H1 (cell line): Measurements from ENCODE around the gene ZBTB20. TPM values are rescaled to one million over a fixed set of nuclear protein-coding genes. Genes with fewer than 3 reads are reported as not detected.

Source experiments
- CTCF ChIA-PET: fragments of 300-600 bp; sonication (Branson Sonifier 250); formaldehyde crosslinking; loops from one replicate; lab custom pipeline; 2021; ENCODE audit not compliant: partially characterized antibody; lab: Charles Lee
- POLR2A ChIA-PET: fragments of 300-600 bp; sonication (Branson Sonifier 250); formaldehyde crosslinking; loops from one replicate; lab custom pipeline; 2021; ENCODE audit warnings: inconsistent platforms; ENCODE audit not compliant: partially characterized antibody; lab: Charles Lee
- DNase-seq, 2 experiments: peaks; one replicate each; pipeline versions ENCODE4 v3.0.0 to v3.0.0-alpha.2; 2010 to 2022; ENCODE audit warnings: low spot score in 2 of 2, low read depth in 1 of 2, mixed read lengths in 1 of 2
- FAIRE-seq: peaks from 2 replicates; lab custom pipeline; 2011; peaks lifted over from hg19 to GRCh38; lab: Jason Lieb, UNC
- H2AFZ ChIP-seq: 2 replicates; pipeline ENCODE4 v1.8.1; 2012; ENCODE audit warnings: low read length, inconsistent platforms
- H2AK5ac ChIP-seq: 2 replicates; pipeline ENCODE4 v1.6.1; 2013; ENCODE audit warnings: low read depth, low read length
- H2BK120ac ChIP-seq: replicated peaks from 2 replicates; pipeline ENCODE3; 2013; ENCODE audit warnings: low read depth, low read length, inconsistent platforms
- H2BK12ac ChIP-seq: 2 replicates; pipeline ENCODE4 v1.6.1; 2013; ENCODE audit warnings: low read depth, low read length
- H2BK15ac ChIP-seq: 2 replicates; pipeline ENCODE4 v1.6.1; 2013; ENCODE audit warnings: low read length
- H2BK20ac ChIP-seq: 2 replicates; pipeline ENCODE4 v1.6.1; 2013; ENCODE audit warnings: low read length
- H2BK5ac ChIP-seq: 2 replicates; pipeline ENCODE4 v1.6.1; 2013; ENCODE audit warnings: low read depth, low read length
- H3K14ac ChIP-seq: 2 replicates; pipeline ENCODE4 v1.6.1; 2013; ENCODE audit warnings: inconsistent platforms; ENCODE audit not compliant: insufficient read length
- H3K18ac ChIP-seq: 2 replicates; pipeline ENCODE4 v1.6.1; 2013; ENCODE audit warnings: low read length; ENCODE audit errors: extremely low read depth
- H3K23ac ChIP-seq: 2 replicates; pipeline ENCODE4 v1.6.1; 2013; ENCODE audit warnings: inconsistent platforms; ENCODE audit not compliant: insufficient read length
- H3K23me2 ChIP-seq: 2 replicates; pipeline ENCODE4 v1.6.1; 2013; ENCODE audit warnings: low read depth, low read length
- H3K27ac ChIP-seq: 2 replicates; pipeline ENCODE4 v1.6.1; 2011; ENCODE audit warnings: low read depth, low read length, inconsistent platforms
- H3K27me3 ChIP-seq, 4 experiments: replicated peaks in 1 of 4; 1 replicate in 1 of 4; 2 replicates in 3 of 4; pipeline versions ENCODE4 v1.6.1 to v1.8.1; 2011 to 2013; ENCODE audit warnings: low read length in 3 of 4, mild to moderate bottlenecking in 3 of 4, inconsistent platforms in 2 of 4, mixed read lengths in 2 of 4, moderate library complexity in 1 of 4; ENCODE audit not compliant: control insufficient read depth in 3 of 4, insufficient read depth in 3 of 4; ENCODE audit errors: extremely low read depth in 1 of 4
- H3K36me3 ChIP-seq, 4 experiments: 2 replicates each; pipeline versions ENCODE4 v1.6.1 to v1.8.1; 2011 to 2013; ENCODE audit warnings: mild to moderate bottlenecking in 4 of 4, low read length in 3 of 4, moderate library complexity in 2 of 4, control low read depth in 1 of 4, inconsistent platforms in 1 of 4; ENCODE audit not compliant: insufficient read depth in 4 of 4, control insufficient read depth in 2 of 4
- H3K4ac ChIP-seq: replicated peaks from 2 replicates; pipeline ENCODE3; 2013; ENCODE audit warnings: low read length, low read depth, mixed read lengths, inconsistent platforms; ENCODE audit not compliant: insufficient read length
- H3K4me1 ChIP-seq, 4 experiments: replicated peaks in 1 of 4; 1 replicate in 1 of 4; 2 replicates in 3 of 4; pipeline versions ENCODE4 v1.6.1 to v1.8.1; 2011 to 2013; ENCODE audit warnings: low read length in 3 of 4, inconsistent platforms in 2 of 4, mixed read lengths in 1 of 4; ENCODE audit not compliant: insufficient read depth in 4 of 4, control insufficient read depth in 3 of 4
- H3K4me2 ChIP-seq, 2 experiments: 2 replicates each; pipeline versions ENCODE4 v1.6.1 to v1.8.1; 2011 to 2013; ENCODE audit warnings: low read depth in 2 of 2, low read length in 2 of 2, control low read depth in 1 of 2, inconsistent platforms in 1 of 2, mild to moderate bottlenecking in 1 of 2; ENCODE audit not compliant: insufficient read depth in 1 of 2
- H3K4me3 ChIP-seq, 4 experiments: fragments of 200-600, 300-600 bp in 1 of 4; sonication (generic), shearing (Covaris generic), sonication (Bioruptor Twin) in 1 of 4; 2 replicates each; pipeline versions ENCODE4 v1.5.1 to v1.8.1; 2011 to 2016; ENCODE audit warnings: low read length in 4 of 4, low read depth in 3 of 4, control low read depth in 2 of 4, inconsistent platforms in 2 of 4, mild to moderate bottlenecking in 2 of 4, mixed read lengths in 1 of 4, moderate library complexity in 1 of 4; ENCODE audit not compliant: insufficient read depth in 2 of 4; ENCODE audit errors: extremely low read depth in 1 of 4
- H3K56ac ChIP-seq: replicated peaks from 2 replicates; pipeline ENCODE3; 2013; ENCODE audit warnings: low read depth, mild to moderate bottlenecking, mixed read lengths, low read length, inconsistent platforms; ENCODE audit not compliant: insufficient read length
- H3K79me1 ChIP-seq: 2 replicates; pipeline ENCODE4 v1.6.1; 2013; ENCODE audit warnings: low read depth, low read length, control low read depth
- H3K79me2 ChIP-seq, 2 experiments: 2 replicates each; pipeline versions ENCODE4 v1.6.1 to v1.8.1; 2012 to 2013; ENCODE audit warnings: low read length in 2 of 2, mild to moderate bottlenecking in 2 of 2, inconsistent platforms in 1 of 2; ENCODE audit not compliant: insufficient read depth in 2 of 2, control insufficient read depth in 1 of 2
- H3K9ac ChIP-seq, 4 experiments: replicated peaks in 1 of 4; 1 replicate in 1 of 4; 2 replicates in 3 of 4; pipeline versions ENCODE4 v1.6.1 to v1.8.1; 2011 to 2013; ENCODE audit warnings: low read depth in 3 of 4, low read length in 3 of 4, control low read depth in 2 of 4, mild to moderate bottlenecking in 2 of 4, moderate library complexity in 2 of 4, inconsistent platforms in 1 of 4; ENCODE audit errors: extremely low read depth in 1 of 4
- H3K9me3 ChIP-seq, 2 experiments: 2 replicates each; pipeline versions ENCODE4 v1.6.1 to v1.8.1; 2012 to 2013; ENCODE audit warnings: mild to moderate bottlenecking in 2 of 2, moderate library complexity in 2 of 2, control low read depth in 1 of 2, inconsistent platforms in 1 of 2, low read depth in 1 of 2, low read length in 1 of 2, mixed read lengths in 1 of 2; ENCODE audit not compliant: insufficient read depth in 2 of 2
- H4K20me1 ChIP-seq, 2 experiments: replicated peaks in 1 of 2; 2 replicates each; pipeline versions ENCODE3 to v1.8.1; 2011 to 2013; ENCODE audit warnings: inconsistent platforms in 2 of 2, low read length in 2 of 2, mild to moderate bottlenecking in 1 of 2; ENCODE audit not compliant: insufficient read depth in 2 of 2, control insufficient read depth in 1 of 2
- H4K5ac ChIP-seq: 2 replicates; pipeline ENCODE4 v1.6.1; 2013; ENCODE audit warnings: low read length, low read depth, mixed read lengths, inconsistent platforms; ENCODE audit not compliant: insufficient read length
- H4K8ac ChIP-seq: 2 replicates; pipeline ENCODE4 v1.8.0; 2013; ENCODE audit warnings: mild to moderate bottlenecking, moderate library complexity, low read length, inconsistent platforms; ENCODE audit not compliant: insufficient read depth; ENCODE audit errors: extremely low read depth
- H4K91ac ChIP-seq: replicated peaks from 2 replicates; pipeline ENCODE3; 2013; ENCODE audit warnings: low read length, mixed read lengths, inconsistent platforms; ENCODE audit not compliant: insufficient read length
- ATF2 ChIP-seq: IDR thresholded peaks from 2 replicates; pipeline ENCODE4 v1.6.1; 2012; ENCODE audit warnings: low read length, inconsistent platforms
- CBX5 ChIP-seq: fragments of 300-800, 300-1000 bp; sonication (generic); IDR thresholded peaks from 2 replicates; pipeline ENCODE4 v1.7.1; 2016; ENCODE audit warnings: antibody characterized with exemption, low read length, low read depth
- CHD2 ChIP-seq: IDR thresholded peaks from 2 replicates; pipeline ENCODE4 v1.6.1; 2012; ENCODE audit warnings: low read length, improper control_type of control experiment
- CTBP2 ChIP-seq: IDR thresholded peaks from 2 replicates; pipeline ENCODE4 v1.7.0; 2011; ENCODE audit warnings: borderline replicate concordance, mild to moderate bottlenecking, moderate library complexity, mixed read lengths, low read length; ENCODE audit not compliant: insufficient read depth, insufficient read length
- EP300 ChIP-seq, 2 experiments: IDR thresholded peaks; 1 replicate in 1 of 2; 2 replicates in 1 of 2; pipeline ENCODE4 v1.6.1; 2011 to 2012; ENCODE audit warnings: low read depth in 2 of 2, low read length in 2 of 2, mild to moderate bottlenecking in 2 of 2, borderline replicate concordance in 1 of 2, inconsistent platforms in 1 of 2, moderate library complexity in 1 of 2
- EZH2 ChIP-seq: fragments of 200-600 bp; sonication (generic); IDR thresholded peaks from 2 replicates; pipeline ENCODE4 v1.7.1; 2012; ENCODE audit warnings: low read depth, mild to moderate bottlenecking, moderate library complexity, low read length, inconsistent platforms; ENCODE audit not compliant: severe bottlenecking
- KDM4A ChIP-seq: IDR thresholded peaks from one replicate; pipeline ENCODE4 v1.7.1; 2012; ENCODE audit warnings: low read depth, mild to moderate bottlenecking, moderate library complexity, low read length, inconsistent platforms; ENCODE audit not compliant: severe bottlenecking
- NANOG ChIP-seq: IDR thresholded peaks from 2 replicates; pipeline ENCODE4 v1.6.1; 2011; ENCODE audit warnings: low read length, low read depth, mild to moderate bottlenecking, inconsistent platforms; ENCODE audit not compliant: insufficient read depth, poor library complexity, severe bottlenecking
- POU5F1 ChIP-seq: IDR thresholded peaks from 2 replicates; pipeline ENCODE4 v1.6.1; 2011; ENCODE audit warnings: low read depth, mild to moderate bottlenecking, low read length, moderate library complexity
- RFX5 ChIP-seq: IDR thresholded peaks from 2 replicates; pipeline ENCODE4 v1.6.1; 2011; ENCODE audit warnings: low read depth, low read length, improper control_type of control experiment, borderline replicate concordance
- SP1 ChIP-seq: IDR thresholded peaks from 2 replicates; pipeline ENCODE4 v1.6.1; 2011; ENCODE audit warnings: low read depth, low read length
- SP2 ChIP-seq: IDR thresholded peaks from 2 replicates; pipeline ENCODE4 v1.6.1; 2012; ENCODE audit warnings: mild to moderate bottlenecking, low read length, inconsistent platforms
- TEAD4 ChIP-seq: IDR thresholded peaks from 2 replicates; pipeline ENCODE4 v1.6.1; 2012; ENCODE audit warnings: low read depth, low read length, inconsistent platforms, mixed read lengths
- WGBS, 2 experiments: shearing (Covaris generic) in 1 of 2; methylation state at CpG; one replicate each; pipeline versions ENCODE4 v1.1.6 to v1.1.7; 2013 to 2015; ENCODE audit warnings: low lambda C conversion rate in 2 of 2, mixed read lengths in 2 of 2, inconsistent platforms in 1 of 2, low coverage in 1 of 2, missing lambda C conversion rate in 1 of 2; ENCODE audit not compliant: insufficient replicate concordance in 2 of 2, insufficient coverage in 1 of 2, insufficient read length in 1 of 2; ENCODE audit errors: extremely low coverage in 1 of 2, missing lambda C conversion rate in 1 of 2; 5-methylcytosine and 5-hydroxymethylcytosine counted together
- polyA plus RNA-seq, 7 experiments: library from polyadenylated mRNA; depleted of rRNA in 3 of 7; stranded (reverse) in 5 of 7; unstranded in 2 of 7; fragments of >200 nt in 5 of 7; fragments of 200-250 nt in 2 of 7; gene quantifications; 1 replicate in 5 of 7; 2 replicates in 1 of 7; 4 replicates in 1 of 7; pipeline versions ENCODE4 v1.2.1 to v1.2.3, GENCODE V29; 2011 to 2013; ENCODE audit warnings: missing spikeins in 2 of 7, mixed read lengths in 2 of 7
- total RNA-seq: library from RNA; stranded (reverse); fragmentation: NEBNext Ultra II Directional; extraction: Animal tissue kit (Norgen Biotek cat#: 25700); gene quantifications from 2 replicates; pipeline ENCODE4 v1.2.1, GENCODE V29; 2021

Gene ZBTB20
- total and polyA plus RNA-seq, 2 of the 8 experiments (the other 6 are each of a cell fraction or from before 2014, with no cell fraction given) = 0.35 to 1.3 TPM

GRCh38 chr3:114669614-114670013 lies 477.5 kb downstream of the ZBTB20 start:
- no peak overlapping the region for H3K9ac ChIP-seq
- no peak for DNase-seq
- no peaks in the 10 kb centered on the region for H3K9me3 ChIP-seq
- no peaks in the 10 kb centered on the region for H4K20me1 ChIP-seq
- H2BK5ac ChIP-seq = no peak overlapping the region
- H3K79me1 ChIP-seq = no peaks in the 10 kb centered on the region
- POLR2A ChIA-PET = no interaction called here
- H4K91ac ChIP-seq = no peak overlapping the region
- H3K18ac ChIP-seq = no peak overlapping the region
- H3K4me3 ChIP-seq = no peak overlapping the region
- H3K4me2 ChIP-seq = no peak overlapping the region
- H2BK15ac ChIP-seq = no peak overlapping the region
- H2BK12ac ChIP-seq = no peak overlapping the region
- no peak overlapping the region for H3K56ac ChIP-seq
- FAIRE-seq = no peak
- no peak overlapping the region for H3K4ac ChIP-seq
- no peaks in the 10 kb centered on the region for H3K36me3 ChIP-seq
- no peaks in the 10 kb centered on the region for H3K79me2 ChIP-seq
- H3K23ac ChIP-seq = no peak overlapping the region
- H2AK5ac ChIP-seq = no peak overlapping the region
- H4K8ac ChIP-seq = no peak overlapping the region
- H3K23me2 ChIP-seq = no peaks in the 10 kb centered on the region
- no peak overlapping the region for H2BK20ac ChIP-seq
- no peak overlapping the region for H2BK120ac ChIP-seq
- H2AFZ ChIP-seq = no peak overlapping the region
- no peak overlapping the region for H4K5ac ChIP-seq
- no peak overlapping the region for H3K27ac ChIP-seq
- CTCF ChIA-PET = interaction anchor here (0.6 kb wide), 1 partner anchor 198 kb away, joined by 3 read pairs; no protein-coding TSS in a partner anchor
- H3K4me1 ChIP-seq = peaks cover 0 to 13% (median 5%) of the 10 kb centered on the region in 4 experiments; a peak in 5 of 7 replicates
- no peaks in the 10 kb centered on the region for H3K27me3 ChIP-seq
- no peak overlapping the region for H3K14ac ChIP-seq
- 90% methylated on average over 1 of the region's 1 CpG; no CpG with 5 or more reads in 1 of the 2 experiments for WGBS, 2 experiments
- no peak for TF ChIP-seq NANOG
- TF ChIP-seq EP300 (IDR thresholded peaks at IDR 0.05; ENCODE audit: borderline replicate concordance in 1 of 2, low read depth in 2 of 2, low read length in 2 of 2) = no peak
- no peak for TF ChIP-seq ATF2
- TF ChIP-seq SP2 = no peak
- TF ChIP-seq CHD2 = no peak
- no peak for TF ChIP-seq CTBP2
- no peak for TF ChIP-seq SP1
- no peak for TF ChIP-seq CBX5
- TF ChIP-seq RFX5 = no peak
- no peak for TF ChIP-seq TEAD4
- no peak for TF ChIP-seq POU5F1
- no peak for TF ChIP-seq EZH2
- no peak for TF ChIP-seq KDM4A
